ENCODE measurements around the gene FGF14.

- TF ChIP-seq GATA3 (IDR thresholded peaks at IDR 0.05; ENCODE audit: low read depth, low read length) (no peak), GATA2 (IDR thresholded peaks at IDR 0.05; ENCODE audit: low read depth, low read length) (no peak)
These were observed 524.9 kb downstream of the FGF14 start for GRCh38 chr13:101876951-101877350.
